B cell (primary cell): ENCODE data around the gene ATN1. TPM values are rescaled to one million over a fixed set of nuclear protein-coding genes. Genes with fewer than 3 reads are reported as not detected.

Experiments used
- ATAC-seq: fragments of 200-7000 bp; cut with Tn5 transposase; one replicate; pipeline ENCODE4 v1.10.0; 2021; ENCODE audit warnings: low read depth, mild to moderate bottlenecking, moderate number of reproducible peaks, moderate library complexity
- CTCF ChIA-PET: fragments of 350-600 bp; sonication (Branson Sonifier 250); formaldehyde crosslinking; loops from one replicate; lab custom pipeline; 2021; ENCODE audit warnings: antibody characterized with exemption, inconsistent platforms; lab: Charles Lee
- POLR2A ChIA-PET: fragments of 350-600 bp; sonication (Branson Sonifier 250); formaldehyde crosslinking; loops from one replicate; lab custom pipeline; 2021; ENCODE audit warnings: antibody characterized with exemption; lab: Charles Lee
- DNase-seq: peaks from one replicate; pipeline ENCODE4 v3.0.0; 2013
- H2AFZ ChIP-seq: 2 replicates; pipeline ENCODE4 v1.6.1; 2012; ENCODE audit warnings: mild to moderate bottlenecking, low read depth, low read length; ENCODE audit not compliant: insufficient read depth, poor library complexity, severe bottlenecking
- H3K27ac ChIP-seq, 2 donors: 1 replicate in 1 of 2; 2 replicates in 1 of 2; pipeline ENCODE4 v1.5.1; 2012 to 2013; ENCODE audit warnings: low read length in 2 of 2, mild to moderate bottlenecking in 2 of 2, moderate library complexity in 1 of 2
- H3K27me3 ChIP-seq, 4 experiments: fragments of 200-600 bp in 1 of 4; sonication (generic) in 1 of 4; replicated peaks in 1 of 4; 1 replicate in 2 of 4; 2 replicates in 2 of 4; pipeline versions ENCODE4 v1.6.1 to v1.7.0; 2013 to 2016; ENCODE audit warnings: low read length in 3 of 4, mild to moderate bottlenecking in 2 of 4, mixed read lengths in 1 of 4, moderate library complexity in 1 of 4; ENCODE audit not compliant: insufficient read depth in 4 of 4, control insufficient read depth in 3 of 4; ENCODE audit errors: control extremely low read depth in 1 of 4
- H3K36me3 ChIP-seq, 2 experiments: replicated peaks in 1 of 2; 1 replicate in 1 of 2; 2 replicates in 1 of 2; pipeline versions ENCODE4 v1.6.1 to v1.7.1; 2013; ENCODE audit warnings: low read length in 1 of 2; ENCODE audit not compliant: insufficient read depth in 2 of 2, control insufficient read depth in 1 of 2; ENCODE audit errors: control extremely low read depth in 1 of 2, extremely low read depth in 1 of 2
- H3K4me1 ChIP-seq, 2 donors: fragments of 200-600 bp in 1 of 2; sonication (generic) in 1 of 2; 1 replicate in 1 of 2; 2 replicates in 1 of 2; pipeline versions ENCODE4 v1.5.1 to v1.6.1; 2013 to 2017; ENCODE audit warnings: low read length in 2 of 2; ENCODE audit not compliant: control insufficient read depth in 2 of 2, insufficient read depth in 2 of 2
- H3K4me2 ChIP-seq: replicated peaks from 2 replicates; pipeline ENCODE3; 2012; ENCODE audit warnings: mild to moderate bottlenecking, low read depth, low read length; ENCODE audit not compliant: poor library complexity, severe bottlenecking
- H3K4me3 ChIP-seq, 5 experiments: fragments of 200-600 bp in 1 of 5; sonication (generic) in 1 of 5; 1 replicate in 3 of 5; 2 replicates in 2 of 5; pipeline versions ENCODE4 v1.5.1 to v1.7.0; 2011 to 2016; ENCODE audit warnings: low read length in 4 of 5, mild to moderate bottlenecking in 4 of 5, low read depth in 2 of 5, control low read depth in 1 of 5, moderate library complexity in 1 of 5; ENCODE audit not compliant: insufficient read depth in 1 of 5; ENCODE audit errors: control extremely low read depth in 1 of 5, extremely low read depth in 1 of 5
- H3K79me2 ChIP-seq: fragments of 200-600 bp; sonication (generic); one replicate; pipeline ENCODE4 v1.6.0; 2016; ENCODE audit warnings: low read length; ENCODE audit not compliant: control insufficient read depth, insufficient read depth
- H3K9ac ChIP-seq: fragments of 200-600 bp; sonication (generic); 2 replicates; pipeline ENCODE4 v1.6.1; 2017; ENCODE audit warnings: mild to moderate bottlenecking, low read length, moderate library complexity
- H3K9me3 ChIP-seq, 3 donors: one replicate each; pipeline versions ENCODE4 v1.6.1 to v1.7.1; 2013; ENCODE audit warnings: low read length in 2 of 3; ENCODE audit not compliant: control insufficient read depth in 2 of 3, insufficient read depth in 1 of 3; ENCODE audit errors: control extremely low read depth in 1 of 3
- H4K20me1 ChIP-seq: 2 replicates; pipeline ENCODE4 v1.6.0; 2012; ENCODE audit warnings: mild to moderate bottlenecking, low read length; ENCODE audit not compliant: insufficient read depth, control insufficient read depth, poor library complexity, severe bottlenecking
- H3K27ac Mint-ChIP-seq: one replicate; pipeline ENCODE4 v1.8.0; 2021; ENCODE audit warnings: mixed read lengths
- H3K27me3 Mint-ChIP-seq: one replicate; pipeline ENCODE4 v1.8.0; 2021; ENCODE audit warnings: mixed read lengths
- H3K4me1 Mint-ChIP-seq: one replicate; pipeline ENCODE4 v1.8.0; 2021; ENCODE audit warnings: mixed read lengths
- H3K4me3 Mint-ChIP-seq: one replicate; pipeline ENCODE4 v1.8.0; 2021; ENCODE audit warnings: mixed read lengths
- H3K9me3 Mint-ChIP-seq: one replicate; pipeline ENCODE4 v1.8.0; 2022; ENCODE audit warnings: mixed read lengths; ENCODE audit not compliant: insufficient read depth
- EZH2 ChIP-seq: IDR thresholded peaks from 2 replicates; pipeline ENCODE4 v1.6.1; 2012; ENCODE audit warnings: borderline replicate concordance, low read depth, mild to moderate bottlenecking, moderate library complexity, low read length; ENCODE audit not compliant: insufficient read depth, poor library complexity, severe bottlenecking
- WGBS: methylation state at CpG from one replicate; pipeline ENCODE4 v1.1.5; 2013; ENCODE audit warnings: missing lambda C conversion rate; ENCODE audit not compliant: insufficient coverage; 5-methylcytosine and 5-hydroxymethylcytosine counted together
- intact Hi-C: fragments of 100-400 bp; cut with micrococcal nuclease; formaldehyde crosslinking; loops from one replicate; pipeline ENCODE4 v1.10.0; 2022
- polyA plus RNA-seq: library from polyadenylated mRNA; depleted of rRNA; stranded (reverse); fragments of >200 nt; gene quantifications from 2 replicates; pipeline ENCODE4 v1.2.3, GENCODE V29; 2012
- total RNA-seq, 2 donors: library from RNA; stranded (reverse); fragments of 120-200 nt in 1 of 2; gene quantifications; 1 replicate in 1 of 2; 2 replicates in 1 of 2; pipeline versions ENCODE4 v1.2.3 to v1.2.4, GENCODE V29; 2013 to 2022
- TF ChIP-seq, protein P1 (sequence below): fragments of 200-600 bp; IDR thresholded peaks from one replicate; pipeline ENCODE4 v1.8.0; 2022; ENCODE audit warnings: antibody characterized with exemption, mild to moderate bottlenecking

Gene ATN1
- total and polyA plus RNA-seq, 2 donors (not counting 1 experiment from before 2014, with no cell fraction given), result 21.0 to 50.8 TPM

DNA sequence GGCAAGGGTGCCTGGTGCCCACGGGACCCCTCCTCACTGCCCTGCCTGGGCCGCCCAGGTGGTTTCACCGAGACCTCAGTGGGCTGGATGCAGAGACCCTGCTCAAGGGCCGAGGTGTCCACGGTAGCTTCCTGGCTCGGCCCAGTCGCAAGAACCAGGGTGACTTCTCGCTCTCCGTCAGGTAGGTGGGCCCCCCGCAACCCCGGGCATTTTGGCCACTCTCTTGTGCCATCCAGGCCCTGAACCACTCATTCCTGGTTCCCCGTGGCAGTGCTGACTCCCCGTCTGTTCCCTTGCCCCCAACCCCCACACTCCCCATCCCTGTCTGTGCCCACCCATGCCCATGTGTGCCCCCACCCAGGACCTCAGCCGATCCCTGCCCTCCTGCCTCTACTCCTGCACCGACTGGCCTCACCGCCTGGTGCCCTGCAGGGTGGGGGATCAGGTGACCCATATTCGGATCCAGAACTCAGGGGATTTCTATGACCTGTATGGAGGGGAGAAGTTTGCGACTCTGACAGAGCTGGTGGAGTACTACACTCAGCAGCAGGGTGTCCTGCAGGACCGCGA is 23.9 kb downstream of the ATN1 start:
- H2AFZ ChIP-seq, result peak overlapping the region; percentile 53
- DNase-seq, result peak; percentile 35
- Mint-ChIP-seq H3K27me3 (no peaks in the 10 kb centered on the region), H3K4me3 (peak overlapping the region; percentile 98), H3K27ac (peak overlapping the region; percentile 98), H3K4me1 (peaks cover 86% of the 10 kb centered on the region), H3K9me3 (no peaks in the 10 kb centered on the region)
- H3K36me3 ChIP-seq, result peaks cover 0 to 48% of the 10 kb centered on the region in 2 experiments
- no peak for ATAC-seq
- peak overlapping the region; percentile 95 for H3K9ac ChIP-seq
- peak overlapping the region; percentile 92 for H3K4me2 ChIP-seq
- H4K20me1 ChIP-seq, result peaks cover 56% of the 10 kb centered on the region
- WGBS, result 0% methylated on average over 16 of the region's 20 CpGs
- H3K9me3 ChIP-seq, result no peaks in the 10 kb centered on the region
- CTCF ChIA-PET, result interaction anchor here (0.6 to 16.6 kb wide), 8 partner anchors 8 to 356 kb away, joined by 3 to 944 read pairs (median 6); partner anchors contain the start of genes C12orf57, RNU7-1 and SPSB2
- intact Hi-C loops, result loop anchor here (1.0 kb wide), 1 partner anchor 8 kb away; no protein-coding TSS in a partner anchor
- H3K4me1 ChIP-seq, result peaks cover 71 to 76% of the 10 kb centered on the region in 2 donors
- no peak for TF ChIP-seq EZH2
- TF ChIP-seq, protein P1, sequence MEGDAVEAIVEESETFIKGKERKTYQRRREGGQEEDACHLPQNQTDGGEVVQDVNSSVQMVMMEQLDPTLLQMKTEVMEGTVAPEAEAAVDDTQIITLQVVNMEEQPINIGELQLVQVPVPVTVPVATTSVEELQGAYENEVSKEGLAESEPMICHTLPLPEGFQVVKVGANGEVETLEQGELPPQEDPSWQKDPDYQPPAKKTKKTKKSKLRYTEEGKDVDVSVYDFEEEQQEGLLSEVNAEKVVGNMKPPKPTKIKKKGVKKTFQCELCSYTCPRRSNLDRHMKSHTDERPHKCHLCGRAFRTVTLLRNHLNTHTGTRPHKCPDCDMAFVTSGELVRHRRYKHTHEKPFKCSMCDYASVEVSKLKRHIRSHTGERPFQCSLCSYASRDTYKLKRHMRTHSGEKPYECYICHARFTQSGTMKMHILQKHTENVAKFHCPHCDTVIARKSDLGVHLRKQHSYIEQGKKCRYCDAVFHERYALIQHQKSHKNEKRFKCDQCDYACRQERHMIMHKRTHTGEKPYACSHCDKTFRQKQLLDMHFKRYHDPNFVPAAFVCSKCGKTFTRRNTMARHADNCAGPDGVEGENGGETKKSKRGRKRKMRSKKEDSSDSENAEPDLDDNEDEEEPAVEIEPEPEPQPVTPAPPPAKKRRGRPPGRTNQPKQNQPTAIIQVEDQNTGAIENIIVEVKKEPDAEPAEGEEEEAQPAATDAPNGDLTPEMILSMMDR, result no peak
- peak overlapping the region; percentile 84 to 99 for H3K27ac ChIP-seq
- peaks cover 72% of the 10 kb centered on the region for H3K79me2 ChIP-seq
- H3K4me3 ChIP-seq, result peak overlapping the region; percentile 88 to 98 (median 92)
- no peaks in the 10 kb centered on the region for H3K27me3 ChIP-seq
- POLR2A ChIA-PET, result interaction anchor here (0.6 to 18.5 kb wide), 9 partner anchors 6 to 157 kb away, joined by 3 to 662 read pairs (median 5); partner anchors contain the start of genes C12orf57, LPCAT3, PTPN6 and RNU7-1
